Activated CD4-positive, alpha-beta memory T cell treated with anti-CD3 and anti-CD28 coated beads, Interleukin-2, amount 10 ng/mL, durations not matched to agents 7 days and 5 days (primary cell): ENCODE data around the gene ZNF324B. TPM values are rescaled to one million over a fixed set of nuclear protein-coding genes. Genes with fewer than 3 reads are reported as not detected.
A peak's percentile ranks its signal among the peaks of the same experiment; 100 is the strongest.

ENCODE experiments used
- CTCF ChIA-PET: fragments of 350-600 bp; sonication (Branson Sonifier 250); formaldehyde crosslinking; loops from one replicate; lab custom pipeline; 2021; ENCODE audit warnings: antibody characterized with exemption, inconsistent platforms; lab: Charles Lee
- POLR2A ChIA-PET: fragments of 350-600 bp; sonication (Branson Sonifier 250); formaldehyde crosslinking; loops from one replicate; lab custom pipeline; 2021; ENCODE audit warnings: antibody characterized with exemption; lab: Charles Lee
- DNase-seq: peaks from one replicate; pipeline ENCODE4 v3.0.0-alpha.2; 2020
- H3K27ac Mint-ChIP-seq: one replicate; pipeline ENCODE4 v1.8.0; 2021; ENCODE audit warnings: mild to moderate bottlenecking, mixed read lengths
- H3K27me3 Mint-ChIP-seq: one replicate; pipeline ENCODE4 v1.8.0; 2021; ENCODE audit warnings: mixed read lengths
- H3K36me3 Mint-ChIP-seq: one replicate; pipeline ENCODE4 v1.8.0; 2021; ENCODE audit warnings: low read depth, mixed read lengths
- H3K4me1 Mint-ChIP-seq: one replicate; pipeline ENCODE4 v1.8.0; 2021; ENCODE audit warnings: mixed read lengths
- H3K4me3 Mint-ChIP-seq: one replicate; pipeline ENCODE4 v1.8.0; 2021; ENCODE audit warnings: mild to moderate bottlenecking, mixed read lengths
- H3K9me3 Mint-ChIP-seq: one replicate; pipeline ENCODE4 v1.8.0; 2021; ENCODE audit warnings: mixed read lengths
- total RNA-seq, 2 experiments: library from RNA; stranded (reverse); gene quantifications; one replicate each; pipeline ENCODE4 v1.2.3, GENCODE V29; 2021

The ZNF324B gene
- total RNA-seq, 2 experiments from 2014 or later, result 11.5 to 12.3 TPM

- POLR2A ChIA-PET, result interaction anchor here (1.6 to 2.9 kb wide), 4 partner anchors 10 to 21 kb away, joined by 8 to 13 read pairs (median 12); partner anchors contain the start of gene ZBTB45
- Mint-ChIP-seq H3K4me1 (peaks cover 33% of the 10 kb centered on the region), H3K4me3 (peak overlapping the region; percentile 93), H3K27ac (peak overlapping the region; percentile 81), H3K36me3 (peaks cover 8% of the 10 kb centered on the region), H3K27me3 (no peaks in the 10 kb centered on the region), H3K9me3 (peaks cover 8% of the 10 kb centered on the region)
- CTCF ChIA-PET, result interaction anchor here (0.6 to 2.2 kb wide), 7 partner anchors 10 to 91 kb away, joined by 3 to 15 read pairs (median 5); partner anchors contain the start of genes ZBTB45 and ZNF584
- peak; percentile 99 for DNase-seq
These were observed 47.9 kb downstream of the ZNF324B start for GRCh38 chr19:58499021-58499927.

- Mint-ChIP-seq H3K4me1 (peaks cover 29% of the 10 kb centered on the region), H3K9me3 (peaks cover 8% of the 10 kb centered on the region), H3K4me3 (no peak overlapping the region), H3K27ac (no peak overlapping the region), H3K27me3 (no peaks in the 10 kb centered on the region), H3K36me3 (peaks cover 4% of the 10 kb centered on the region)
- POLR2A ChIA-PET, result interaction anchor here (1.3 to 2.9 kb wide), 5 partner anchors 9 to 23 kb away, joined by 3 to 13 read pairs (median 11); partner anchors contain the start of gene ZBTB45
- CTCF ChIA-PET, result interaction anchor here (0.7 to 2.2 kb wide), 5 partner anchors 11 to 92 kb away, joined by 3 to 15 read pairs (median 5); partner anchors contain the start of genes ZBTB45 and ZNF584
- no peak for DNase-seq
These were observed 48.8 kb downstream of the ZNF324B start for GRCh38 chr19:58500242-58500641.

Other genes starting within 250 kb of the ZNF324B start
- 10 to 100 TPM; 47.5 to 50.0 TPM for gene ZNF544, start 222.7 kb upstream of the ZNF324B start, total RNA-seq
- 1 to 10 TPM; 4.5 TPM for gene ZNF8, start 172.7 kb upstream of the ZNF324B start, total RNA-seq
- gene ERVK3-1, start 146.2 kb upstream of the ZNF324B start, total RNA-seq, result 10 to 100 TPM; 53.8 to 60.1 TPM
- 1 to 10 TPM; 5.4 to 5.7 TPM for gene ZSCAN22, start 124.6 kb upstream of the ZNF324B start, total RNA-seq
- 1 to 10 TPM; 8.5 to 9.9 TPM for gene A1BG, start 98.1 kb upstream of the ZNF324B start, total RNA-seq
- gene ZNF497, start 88.9 kb upstream of the ZNF324B start, total RNA-seq, result 1 to 10 TPM; 1.1 to 1.2 TPM
- gene ZNF837, start 70.6 kb upstream of the ZNF324B start, total RNA-seq, result 1 to 10 TPM; 1.7 TPM
- gene RPS5, start 64.4 kb upstream of the ZNF324B start, total RNA-seq, result 100 to 1,000 TPM; 785 to 801 TPM
- under 1 TPM in 1 of 2 experiments, not detected in 1; 0.45 TPM for gene RNF225, start 56.0 kb upstream of the ZNF324B start, total RNA-seq
- gene ZNF584, start 43.0 kb upstream of the ZNF324B start, total RNA-seq, result 1 to 10 TPM; 5.2 to 5.5 TPM
- gene ZNF132, start 11.5 kb upstream of the ZNF324B start, total RNA-seq, result 1 to 10 TPM; 4.5 to 4.7 TPM
- 10 to 100 TPM; 10.8 to 12.1 TPM for gene ZNF324, start 15.5 kb downstream of the ZNF324B start, total RNA-seq
- 1 to 10 TPM; 8.4 to 8.7 TPM for gene ZNF446, start 24.7 kb downstream of the ZNF324B start, total RNA-seq
- 10 to 100 TPM; 16.8 to 17.1 TPM for gene SLC27A5, start 60.4 kb downstream of the ZNF324B start, total RNA-seq
- 10 to 100 TPM; 15.8 to 17.4 TPM for gene ZBTB45, start 68.2 kb downstream of the ZNF324B start, total RNA-seq
- gene TRIM28, start 92.4 kb downstream of the ZNF324B start, total RNA-seq, result 100 to 1,000 TPM; 345 TPM
- 100 to 1,000 TPM; 137 to 144 TPM for gene CHMP2A, start 103.5 kb downstream of the ZNF324B start, total RNA-seq
- gene UBE2M, start 107.0 kb downstream of the ZNF324B start, total RNA-seq, result 10 to 100 TPM; 87.5 to 92.4 TPM
- 10 to 100 TPM; 21.6 to 22.9 TPM for gene MZF1, start 121.7 kb downstream of the ZNF324B start, total RNA-seq